HUES6 (cell line): ENCODE measurements around the gene TIAM2.
"Not testable (repeated sequence)": the region's sequence is repeated elsewhere in the genome, so short reads cannot be mapped to it uniquely, and the experiment has no call there.

Source experiments
- H3K27ac ChIP-seq: 2 replicates; pipeline ENCODE4 v1.7.0; 2013; ENCODE audit warnings: low read depth, mild to moderate bottlenecking, low read length, inconsistent platforms
- H3K27me3 ChIP-seq: 2 replicates; pipeline ENCODE4 v1.6.1; 2013; ENCODE audit warnings: low read length; ENCODE audit not compliant: control insufficient read depth, insufficient read depth
- H3K36me3 ChIP-seq: 2 replicates; pipeline ENCODE4 v1.6.1; 2013; ENCODE audit warnings: low read length; ENCODE audit not compliant: control insufficient read depth, insufficient read depth
- H3K4me1 ChIP-seq: 2 replicates; pipeline ENCODE4 v1.6.1; 2013; ENCODE audit warnings: low read length; ENCODE audit not compliant: control insufficient read depth, insufficient read depth
- H3K4me3 ChIP-seq: 2 replicates; pipeline ENCODE4 v1.5.1; 2013; ENCODE audit warnings: low read depth, low read length
- H3K9ac ChIP-seq: one replicate; pipeline ENCODE4 v1.6.1; 2013; ENCODE audit warnings: mild to moderate bottlenecking, low read length
- H3K9me3 ChIP-seq: 2 replicates; pipeline ENCODE4 v1.6.1; 2013; ENCODE audit warnings: low read depth, low read length; ENCODE audit not compliant: control insufficient read depth, insufficient read depth

Gene TIAM2

DNA sequence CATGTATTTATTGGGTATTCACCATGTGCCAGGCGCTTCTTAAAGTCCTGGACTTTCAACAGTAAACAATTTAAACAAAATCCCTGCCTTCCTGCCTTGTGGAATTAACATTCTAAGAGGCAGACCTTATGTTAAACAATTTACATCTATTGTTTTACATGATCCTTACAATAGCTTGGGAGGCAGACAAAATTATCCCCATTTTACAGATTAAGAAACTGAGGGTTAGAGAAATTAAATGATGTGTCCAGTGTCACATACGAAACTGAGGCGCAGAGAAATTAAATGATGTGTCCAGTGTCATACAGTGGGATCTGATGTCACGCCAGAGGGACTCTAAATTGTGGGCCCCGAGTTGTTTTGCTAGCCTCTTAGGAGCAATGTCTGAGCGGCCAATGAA lies 105.5 kb downstream of the TIAM2 start:
- 0 out of 2 replicates have a peak, but pooled peaks cover 8% of the 10 kb centered on the region for H3K9me3 ChIP-seq
- no peak overlapping the region for H3K9ac ChIP-seq
- no peak overlapping the region for H3K27ac ChIP-seq
- no peaks in the 10 kb centered on the region for H3K36me3 ChIP-seq
- H3K4me1 ChIP-seq, result no peaks in the 10 kb centered on the region
- H3K4me3 ChIP-seq, result no peak overlapping the region
- no peaks in the 10 kb centered on the region for H3K27me3 ChIP-seq

DNA sequence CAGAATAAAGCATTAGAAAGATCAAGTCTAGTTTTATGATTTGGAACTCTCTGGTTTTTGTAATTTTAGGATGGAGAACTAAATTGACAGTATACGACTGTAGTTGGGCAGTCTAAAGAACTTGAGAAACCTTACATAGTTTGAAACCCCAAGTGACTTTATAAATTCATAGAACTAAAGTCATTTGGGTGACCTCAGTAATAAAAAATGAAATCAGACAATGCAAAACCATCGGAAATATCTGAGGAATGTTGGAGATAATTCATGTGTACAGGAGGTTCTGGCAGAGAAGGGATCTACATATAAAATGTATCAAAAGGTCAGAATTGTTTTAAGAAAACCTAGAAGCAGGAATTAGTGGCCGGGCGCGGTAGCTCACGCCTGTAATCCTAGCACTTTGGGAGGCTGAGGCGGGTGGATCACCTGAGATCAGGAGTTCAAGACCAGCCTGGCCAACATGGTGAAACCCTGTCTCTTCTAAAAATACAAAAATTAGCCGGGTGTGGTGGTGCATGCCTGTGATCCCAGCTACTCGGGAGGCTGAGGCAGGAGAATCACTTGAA lies 108.0 kb downstream of the TIAM2 start:
- H3K27ac ChIP-seq, H3K4me1 ChIP-seq, H3K36me3 ChIP-seq: not testable (repeated sequence)

DNA sequence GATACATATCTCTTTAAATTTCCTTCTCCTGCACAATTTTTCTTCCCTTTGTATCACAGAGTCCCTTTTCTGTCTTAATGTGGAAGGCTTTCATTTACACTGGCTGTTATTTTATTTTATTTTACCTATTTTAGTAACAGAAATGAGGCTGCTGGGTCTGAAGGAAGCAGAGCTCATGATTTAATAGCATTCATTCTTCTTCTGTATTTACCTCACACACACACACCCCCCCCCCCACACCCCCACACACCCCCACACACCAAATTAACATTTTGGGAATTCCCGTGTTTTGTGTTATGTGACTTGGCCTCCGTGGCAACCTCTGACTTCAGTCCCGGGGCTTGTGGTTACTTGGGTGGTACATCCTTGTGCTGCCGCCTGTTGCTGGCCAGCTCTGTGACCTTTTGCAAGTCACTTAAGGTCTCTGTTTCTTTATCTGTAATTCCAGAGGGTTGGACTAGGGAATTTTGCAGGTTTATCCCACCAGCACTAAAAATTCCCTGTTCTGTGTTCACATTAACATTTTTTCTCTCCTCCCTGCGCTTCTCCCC lies 108.8 kb downstream of the TIAM2 start:
- peaks cover 5% of the 10 kb centered on the region; the same call in 1 of the 2 replicates for H3K4me1 ChIP-seq
- no peak overlapping the region for H3K9ac ChIP-seq
- no peak overlapping the region for H3K4me3 ChIP-seq
- no peaks in the 10 kb centered on the region for H3K27me3 ChIP-seq
- no peak overlapping the region for H3K27ac ChIP-seq
- H3K36me3 ChIP-seq, result no peaks in the 10 kb centered on the region
- no peaks in the 10 kb centered on the region for H3K9me3 ChIP-seq

More for the DNA sequence above, 108.0 kb downstream of the TIAM2 start:
- not testable (repeated sequence) for H3K9me3 ChIP-seq, H3K9ac ChIP-seq, H3K27me3 ChIP-seq, H3K4me3 ChIP-seq

DNA sequence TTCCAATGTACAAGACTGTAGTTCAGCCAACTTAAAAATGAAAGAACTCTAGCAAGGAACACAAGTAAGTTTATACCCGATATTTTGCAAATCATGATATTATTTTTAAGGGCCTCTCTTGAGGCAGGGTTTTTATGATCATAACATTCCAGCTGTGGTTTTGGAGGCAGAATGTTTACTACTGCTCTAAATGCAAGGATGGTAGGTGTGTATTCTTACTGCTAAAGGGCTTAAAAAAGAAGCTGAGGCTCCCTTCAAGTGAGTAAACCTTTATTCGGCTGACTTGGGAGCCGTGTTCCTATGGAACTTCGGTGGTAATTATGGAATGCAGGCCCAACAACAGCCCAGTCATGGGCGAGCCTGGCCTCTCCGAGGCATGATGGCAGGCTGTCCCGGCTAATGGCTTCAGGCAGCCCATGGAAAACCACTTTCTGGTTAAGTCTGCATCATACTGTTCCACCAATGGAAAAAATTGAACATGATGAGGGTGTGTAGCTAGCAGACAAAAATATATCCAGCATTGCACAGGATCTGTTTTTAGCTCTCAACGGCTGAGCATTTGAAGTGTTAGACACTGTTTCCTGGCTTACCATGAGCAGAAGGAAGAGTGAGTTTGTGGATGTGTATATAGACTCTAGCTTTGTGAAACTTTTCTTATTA lies 111.5 kb downstream of the TIAM2 start:
- no peaks in the 10 kb centered on the region for H3K9me3 ChIP-seq
- no peak overlapping the region for H3K4me3 ChIP-seq
- H3K9ac ChIP-seq, result no peak overlapping the region
- H3K36me3 ChIP-seq, result no peaks in the 10 kb centered on the region
- peaks cover 20% of the 10 kb centered on the region for H3K4me1 ChIP-seq
- H3K27me3 ChIP-seq, result no peaks in the 10 kb centered on the region
- no peak overlapping the region for H3K27ac ChIP-seq

DNA sequence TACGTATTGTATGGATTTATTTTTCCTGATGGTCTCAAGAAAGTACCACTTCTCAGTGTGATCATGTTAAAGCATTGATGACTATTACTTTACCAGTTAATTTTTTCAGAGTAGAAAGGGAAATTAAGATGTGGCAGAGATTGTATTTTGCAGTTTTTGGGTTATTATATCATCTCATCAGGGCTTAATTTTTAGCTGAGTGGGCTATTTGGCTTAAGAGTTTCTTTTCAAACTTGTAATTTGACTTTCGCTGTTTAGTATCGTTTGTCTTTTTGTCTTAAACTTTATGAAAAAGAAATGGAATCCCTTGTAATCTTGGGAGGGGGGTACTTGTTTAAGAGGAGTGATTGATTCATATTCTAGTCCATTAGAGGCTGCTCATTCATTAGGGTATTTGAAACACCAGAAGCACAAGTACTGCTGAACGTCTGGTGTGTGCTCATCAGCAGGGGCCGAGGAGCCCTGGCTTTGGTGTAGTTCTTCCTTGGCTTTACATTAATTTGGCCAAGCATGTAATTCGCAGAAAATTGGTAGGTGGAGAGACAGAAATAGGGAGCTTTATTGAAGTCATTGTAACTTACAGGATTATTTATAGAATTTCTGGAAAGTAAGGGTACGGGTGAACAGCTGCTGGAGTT lies 112.4 kb downstream of the TIAM2 start:
- Histone ChIP-seq H3K4me3 (no peak overlapping the region), H3K27me3 (no peaks in the 10 kb centered on the region), H3K27ac (no peak overlapping the region), H3K9ac (no peak overlapping the region), H3K9me3 (no peaks in the 10 kb centered on the region), H3K4me1 (peaks cover 23% of the 10 kb centered on the region), H3K36me3 (no peaks in the 10 kb centered on the region)

DNA sequence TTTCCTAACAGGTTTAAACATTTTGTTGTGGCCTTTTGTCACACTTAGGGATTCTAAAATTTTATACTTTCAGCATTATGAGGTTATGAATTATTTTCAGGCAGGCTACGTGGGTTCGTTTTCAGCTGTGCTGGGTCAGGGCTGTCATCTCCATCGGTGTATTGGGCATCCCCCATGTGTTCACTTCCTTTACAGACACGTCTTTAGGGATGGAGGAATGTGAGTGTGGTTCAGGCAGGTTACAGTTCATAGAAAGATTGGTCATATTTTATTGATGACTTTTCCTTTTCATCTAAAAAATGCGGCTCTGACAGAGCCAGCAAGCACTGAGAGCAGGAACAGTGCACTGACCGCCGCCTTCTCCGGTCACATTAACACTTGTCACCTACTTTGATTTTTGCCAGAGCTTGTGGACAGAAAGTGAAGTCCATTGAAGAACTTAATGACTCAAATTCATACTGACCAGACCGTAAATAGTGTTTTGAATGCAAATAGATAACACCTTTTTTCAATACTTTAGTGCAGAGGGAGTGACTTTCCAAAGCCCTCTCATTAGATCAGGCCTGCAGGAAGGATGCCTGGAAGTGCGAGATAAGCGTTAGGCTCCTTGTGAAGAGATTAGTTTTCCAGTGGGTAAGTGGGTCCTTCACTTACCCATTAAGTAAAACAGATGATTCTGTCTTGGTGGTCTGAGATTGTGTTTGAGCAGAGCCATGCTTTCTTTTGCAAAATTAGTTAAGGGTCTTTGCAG lies 113.1 kb downstream of the TIAM2 start:
- no peak overlapping the region for H3K9ac ChIP-seq
- H3K27ac ChIP-seq, result no peak overlapping the region
- H3K9me3 ChIP-seq, result no peaks in the 10 kb centered on the region
- no peak overlapping the region for H3K4me3 ChIP-seq
- peaks cover 28% of the 10 kb centered on the region for H3K4me1 ChIP-seq
- no peaks in the 10 kb centered on the region for H3K36me3 ChIP-seq
- no peaks in the 10 kb centered on the region for H3K27me3 ChIP-seq

DNA sequence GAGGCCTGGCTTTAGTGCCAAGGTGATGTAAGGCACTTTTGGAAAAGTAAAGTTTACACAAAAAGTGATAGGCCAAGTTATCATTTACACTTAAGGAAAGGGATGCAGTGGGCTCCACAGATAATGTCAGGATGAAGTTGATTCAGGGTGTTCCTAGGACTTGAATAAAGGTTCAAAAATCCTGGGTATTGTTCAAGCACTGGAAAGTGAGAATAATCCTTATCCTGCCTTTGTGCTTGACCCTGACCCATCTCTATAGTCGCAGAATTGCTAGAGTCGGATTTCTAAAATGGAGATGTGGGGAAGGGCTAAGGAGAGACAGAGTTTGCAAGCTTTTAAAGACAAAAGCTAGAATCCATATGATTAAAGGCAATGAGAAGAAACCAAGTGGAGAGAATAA lies 115.6 kb downstream of the TIAM2 start:
- no peak overlapping the region for H3K4me3 ChIP-seq
- H3K9ac ChIP-seq, result no peak overlapping the region
- no peaks in the 10 kb centered on the region for H3K27me3 ChIP-seq
- H3K27ac ChIP-seq, result no peak overlapping the region
- no peaks in the 10 kb centered on the region for H3K9me3 ChIP-seq
- H3K4me1 ChIP-seq, result peaks cover 28% of the 10 kb centered on the region
- H3K36me3 ChIP-seq, result no peaks in the 10 kb centered on the region

DNA sequence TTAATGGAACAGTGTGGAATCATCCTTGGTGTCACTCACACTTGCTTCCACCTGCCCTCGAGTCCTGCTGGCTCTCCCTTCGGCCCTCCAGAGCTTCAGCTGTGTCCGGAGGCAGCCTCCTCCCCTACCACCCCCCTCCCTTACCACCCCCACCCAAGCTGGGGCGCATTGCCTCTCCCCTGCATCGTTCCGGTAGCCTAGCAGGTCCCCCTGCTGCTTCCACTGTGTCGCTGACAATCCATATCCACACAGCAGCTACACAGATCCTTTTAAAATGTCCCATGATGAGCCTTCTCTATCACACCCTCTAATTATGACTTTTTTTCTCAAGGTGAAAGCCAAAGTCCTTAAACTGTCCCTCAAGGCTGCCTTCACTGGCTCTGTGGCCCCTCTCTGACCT lies 117.6 kb downstream of the TIAM2 start:
- Histone ChIP-seq H3K4me3 (no peak overlapping the region), H3K27me3 (no peaks in the 10 kb centered on the region), H3K9ac (no peak overlapping the region), H3K36me3 (no peaks in the 10 kb centered on the region), H3K9me3 (no peaks in the 10 kb centered on the region), H3K27ac (no peak overlapping the region), H3K4me1 (peaks cover 35% of the 10 kb centered on the region)

DNA sequence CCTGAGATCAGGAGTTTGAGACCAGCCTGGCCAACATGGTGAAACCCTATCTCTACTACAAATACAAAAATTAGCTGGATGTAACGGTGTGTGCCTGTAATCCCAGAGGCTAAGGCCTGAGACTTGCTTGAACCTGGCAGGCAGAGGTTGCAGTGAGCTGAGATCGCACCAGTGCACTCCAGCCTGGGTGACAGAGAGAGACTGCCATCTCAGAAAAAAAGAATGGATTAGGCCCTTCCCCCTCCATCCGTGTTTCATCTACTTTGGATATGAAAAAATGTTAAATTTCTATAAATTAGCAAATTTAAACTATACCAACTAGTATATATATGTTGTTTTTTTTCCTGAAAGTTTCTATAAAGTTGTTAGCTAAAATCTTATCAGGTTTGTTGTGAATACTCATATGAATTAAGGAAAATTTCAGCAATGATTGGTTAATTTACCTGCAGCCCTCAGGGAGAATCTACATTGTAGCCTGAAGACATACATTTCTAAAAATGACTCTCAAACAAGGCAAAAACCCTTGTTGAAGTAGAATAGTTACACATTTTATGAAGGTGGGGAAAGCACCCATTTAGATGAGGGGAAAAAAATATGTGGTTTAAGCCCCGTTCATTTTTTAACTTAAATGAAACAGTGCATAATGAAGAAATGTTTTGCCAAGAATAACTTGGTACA lies 120.9 kb downstream of the TIAM2 start:
- peaks cover 38% of the 10 kb centered on the region for H3K4me1 ChIP-seq
- H3K27me3 ChIP-seq, result no peaks in the 10 kb centered on the region
- no peaks in the 10 kb centered on the region for H3K9me3 ChIP-seq
- H3K36me3 ChIP-seq, result no peaks in the 10 kb centered on the region
- no peak overlapping the region for H3K27ac ChIP-seq
- H3K9ac ChIP-seq, result no peak overlapping the region
- H3K4me3 ChIP-seq, result no peak overlapping the region

DNA sequence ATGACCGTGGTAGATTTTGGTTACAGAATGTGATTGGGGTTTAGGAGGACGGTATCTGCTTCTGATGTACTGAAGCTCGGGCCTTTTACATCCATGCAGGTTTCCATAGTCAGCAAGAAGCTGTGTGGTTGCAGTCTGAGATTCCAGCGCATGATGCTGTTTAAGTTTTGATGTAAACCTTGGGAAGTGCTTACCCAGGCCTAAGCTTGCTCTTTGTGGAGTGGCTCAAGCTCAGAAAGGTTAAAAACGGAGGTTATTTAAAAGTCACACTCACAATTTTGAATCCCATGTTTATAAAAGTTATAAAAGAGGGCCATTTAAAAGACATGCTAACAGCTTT lies 121.4 kb downstream of the TIAM2 start:
- Histone ChIP-seq H3K9me3 (no peaks in the 10 kb centered on the region), H3K4me3 (no peak overlapping the region), H3K9ac (no peak overlapping the region), H3K36me3 (no peaks in the 10 kb centered on the region), H3K4me1 (peaks cover 38% of the 10 kb centered on the region), H3K27ac (no peak overlapping the region), H3K27me3 (no peaks in the 10 kb centered on the region)
